CD14-positive monocyte (primary cell): ENCODE data around the gene PDE7B. TPM values are rescaled to one million over a fixed set of nuclear protein-coding genes. Genes with fewer than 3 reads are reported as not detected.

Experiments
- DNase-seq, 3 donors: peaks; one replicate each; pipeline ENCODE4 v3.0.0-alpha.2; 2011 to 2022
- H2AFZ ChIP-seq: 2 replicates; pipeline ENCODE4 v1.6.0; 2012; ENCODE audit warnings: mild to moderate bottlenecking, low read depth, low read length, inconsistent platforms; ENCODE audit not compliant: insufficient read depth, poor library complexity, severe bottlenecking
- H3K27ac ChIP-seq, 2 donors: 1 replicate in 1 of 2; 2 replicates in 1 of 2; pipeline ENCODE4 v1.5.1; 2012 to 2013; ENCODE audit warnings: low read length in 2 of 2, control low read depth in 1 of 2, inconsistent platforms in 1 of 2, low read depth in 1 of 2, mild to moderate bottlenecking in 1 of 2
- H3K27me3 ChIP-seq, 2 donors: one replicate each; pipeline versions ENCODE4 v1.6.0 to v1.6.1; 2011 to 2013; ENCODE audit warnings: low read length in 2 of 2; ENCODE audit not compliant: control insufficient read depth in 2 of 2, insufficient read depth in 2 of 2
- H3K36me3 ChIP-seq, 2 donors: replicated peaks in 1 of 2; 1 replicate in 1 of 2; 2 replicates in 1 of 2; pipeline versions ENCODE4 v1.5.1 to v1.6.1; 2012 to 2013; ENCODE audit warnings: low read length in 2 of 2, control low read depth in 1 of 2, inconsistent platforms in 1 of 2, mild to moderate bottlenecking in 1 of 2; ENCODE audit not compliant: insufficient read depth in 2 of 2, control insufficient read depth in 1 of 2
- H3K4me1 ChIP-seq, 2 donors: 1 replicate in 1 of 2; 2 replicates in 1 of 2; pipeline versions ENCODE4 v1.5.1 to v1.6.1; 2012 to 2013; ENCODE audit warnings: low read length in 2 of 2, control low read depth in 1 of 2, inconsistent platforms in 1 of 2, mild to moderate bottlenecking in 1 of 2, moderate library complexity in 1 of 2; ENCODE audit not compliant: insufficient read depth in 2 of 2, control insufficient read depth in 1 of 2
- H3K4me2 ChIP-seq: replicated peaks from 2 replicates; pipeline ENCODE3; 2012; ENCODE audit warnings: low read length, moderate library complexity, mild to moderate bottlenecking; ENCODE audit not compliant: poor library complexity, severe bottlenecking; ENCODE audit errors: extremely low read depth
- H3K4me3 ChIP-seq, 3 experiments: fragments of 200-600 bp in 1 of 3; sonication (generic) in 1 of 3; replicated peaks in 1 of 3; 1 replicate in 2 of 3; 2 replicates in 1 of 3; pipeline ENCODE4 v1.5.1; 2011 to 2013; ENCODE audit warnings: low read length in 3 of 3, mild to moderate bottlenecking in 3 of 3, control low read depth in 2 of 3, low read depth in 2 of 3, inconsistent platforms in 1 of 3, moderate library complexity in 1 of 3
- H3K79me2 ChIP-seq: 2 replicates; pipeline ENCODE4 v1.6.0; 2012; ENCODE audit warnings: mild to moderate bottlenecking, control low read depth, inconsistent platforms, low read length, moderate library complexity; ENCODE audit not compliant: insufficient read depth
- H3K9ac ChIP-seq: 2 replicates; pipeline ENCODE4 v1.6.0; 2017; ENCODE audit warnings: low read length, mild to moderate bottlenecking; ENCODE audit not compliant: insufficient read depth, poor library complexity, severe bottlenecking
- H3K9me3 ChIP-seq, 2 donors: replicated peaks in 1 of 2; 1 replicate in 1 of 2; 2 replicates in 1 of 2; pipeline versions ENCODE4 v1.5.1 to v1.6.1; 2012 to 2013; ENCODE audit warnings: low read length in 2 of 2, control low read depth in 1 of 2; ENCODE audit not compliant: control insufficient read depth in 1 of 2, insufficient read depth in 1 of 2
- H4K20me1 ChIP-seq: 2 replicates; pipeline ENCODE4 v1.6.0; 2012; ENCODE audit warnings: mild to moderate bottlenecking, low read length, control low read depth, moderate library complexity; ENCODE audit not compliant: insufficient read depth
- H3K27ac Mint-ChIP-seq, 7 donors: one replicate each; pipeline ENCODE4 v1.8.0; 2020; ENCODE audit warnings: mild to moderate bottlenecking in 7 of 7, mixed read lengths in 7 of 7, moderate library complexity in 6 of 7, inconsistent platforms in 2 of 7
- H3K27me3 Mint-ChIP-seq, 3 donors: one replicate each; pipeline ENCODE4 v1.8.0; 2021 to 2022; ENCODE audit warnings: low read depth in 3 of 3, mild to moderate bottlenecking in 3 of 3, mixed read lengths in 3 of 3, moderate library complexity in 3 of 3, inconsistent platforms in 1 of 3
- H3K36me3 Mint-ChIP-seq, 2 donors: one replicate each; pipeline ENCODE4 v1.8.0; 2020; ENCODE audit warnings: mixed read lengths in 2 of 2, inconsistent platforms in 1 of 2, mild to moderate bottlenecking in 1 of 2
- H3K4me1 Mint-ChIP-seq: one replicate; pipeline ENCODE4 v1.8.0; 2020; ENCODE audit warnings: mild to moderate bottlenecking, mixed read lengths
- H3K4me3 Mint-ChIP-seq, 2 donors: one replicate each; pipeline ENCODE4 v1.8.0; 2020; ENCODE audit warnings: mild to moderate bottlenecking in 2 of 2, mixed read lengths in 2 of 2, moderate library complexity in 1 of 2
- H3K9me3 Mint-ChIP-seq, 7 donors: one replicate each; pipeline ENCODE4 v1.8.0; 2020 to 2022; ENCODE audit warnings: mixed read lengths in 7 of 7, mild to moderate bottlenecking in 6 of 7, moderate library complexity in 6 of 7, inconsistent platforms in 2 of 7
- CTCF ChIP-seq: fragments of 200-600 bp; IDR thresholded peaks from one replicate; pipeline ENCODE4 v1.8.0; 2022; ENCODE audit warnings: antibody characterized with exemption, mild to moderate bottlenecking
- WGBS: methylation state at CpG from one replicate; pipeline ENCODE4 v1.1.5; 2013; ENCODE audit warnings: missing lambda C conversion rate; ENCODE audit not compliant: insufficient coverage; 5-methylcytosine and 5-hydroxymethylcytosine counted together
- intact Hi-C, 2 donors: fragments of 100-400 bp; cut with micrococcal nuclease; formaldehyde crosslinking; loops; one replicate each; pipeline versions ENCODE4 v1.15.0 to v1.15.1; 2023
- polyA plus RNA-seq, 3 donors: library from polyadenylated mRNA; depleted of rRNA in 1 of 3; unstranded in 2 of 3; stranded (reverse) in 1 of 3; fragments of 300-500 nt in 2 of 3; fragments of >200 nt in 1 of 3; fragmentation: Illumina TruSeq in 2 of 3; gene quantifications; 1 replicate in 2 of 3; 2 replicates in 1 of 3; pipeline ENCODE4 v1.2.3, GENCODE V29; 2012 to 2021

Gene PDE7B
- polyA plus RNA-seq, 3 donors, result 0.37 to 1.1 (median 0.89) TPM

- H3K4me1 ChIP-seq, result no peaks in the 10 kb centered on the region
- H4K20me1 ChIP-seq, result no peaks in the 10 kb centered on the region
- no peak overlapping the region for H3K9ac ChIP-seq
- peaks cover 0 to 2% (median 0%) of the 10 kb centered on the region in 7 donors for H3K9me3 Mint-ChIP-seq
- H3K4me3 ChIP-seq, result no peak overlapping the region
- H3K4me2 ChIP-seq, result no peak overlapping the region
- no peaks in the 10 kb centered on the region for H3K79me2 ChIP-seq
- no peak for TF ChIP-seq CTCF
- DNase-seq, result no peak
- no peaks in the 10 kb centered on the region for H3K36me3 ChIP-seq
- no peak overlapping the region for H3K27ac ChIP-seq
- H3K27me3 Mint-ChIP-seq, result peaks cover 0 to 1% (median 0%) of the 10 kb centered on the region in 3 donors
- H3K4me3 Mint-ChIP-seq, result no peak overlapping the region
- H3K27me3 ChIP-seq, result no peaks in the 10 kb centered on the region
- H3K9me3 ChIP-seq, result no peaks in the 10 kb centered on the region
- peaks cover 6% of the 10 kb centered on the region for H3K4me1 Mint-ChIP-seq
- H3K27ac Mint-ChIP-seq, result no peak overlapping the region
- no peaks in the 10 kb centered on the region for H3K36me3 Mint-ChIP-seq
- no peak overlapping the region for H2AFZ ChIP-seq
- intact Hi-C loops, result no loop called here
Observed at GRCh38 chr6:135972150-135972549, 120.6 kb downstream of the PDE7B start.

GRCh38 chr6:135972586-135972985, 121.1 kb downstream of the PDE7B start:
- DNase-seq, result no peak
- no peaks in the 10 kb centered on the region for H3K36me3 Mint-ChIP-seq
- H3K9me3 ChIP-seq, result no peaks in the 10 kb centered on the region
- H3K79me2 ChIP-seq, result no peaks in the 10 kb centered on the region
- no peak overlapping the region for H3K27ac Mint-ChIP-seq
- H3K9ac ChIP-seq, result no peak overlapping the region
- no CpG with 5 or more reads among the region's 2 CpGs for WGBS
- peaks cover 0 to 1% (median 0%) of the 10 kb centered on the region in 3 donors for H3K27me3 Mint-ChIP-seq
- no peaks in the 10 kb centered on the region for H3K27me3 ChIP-seq
- no peaks in the 10 kb centered on the region for H3K36me3 ChIP-seq
- peaks cover 0 to 2% (median 0%) of the 10 kb centered on the region in 7 donors for H3K9me3 Mint-ChIP-seq
- no peaks in the 10 kb centered on the region for H4K20me1 ChIP-seq
- H2AFZ ChIP-seq, result no peak overlapping the region
- TF ChIP-seq CTCF, result no peak
- no peak overlapping the region for H3K4me2 ChIP-seq
- H3K4me3 Mint-ChIP-seq, result no peak overlapping the region
- intact Hi-C loops, result no loop called here
- no peak overlapping the region for H3K27ac ChIP-seq
- peaks cover 6% of the 10 kb centered on the region for H3K4me1 Mint-ChIP-seq
- H3K4me1 ChIP-seq, result no peaks in the 10 kb centered on the region
- H3K4me3 ChIP-seq, result no peak overlapping the region
